Fibroblast of pulmonary artery (primary cell): ENCODE data around the gene DIPK1C.

ENCODE experiments used
- DNase-seq: peaks from one replicate; pipeline ENCODE4 v3.0.0-alpha.2; 2010; ENCODE audit warnings: low read depth
- H3K4me3 ChIP-seq: replicated peaks from 2 replicates; pipeline ENCODE4 v1.5.1; 2011; ENCODE audit warnings: low read depth, mild to moderate bottlenecking, control low read depth, low read length, moderate library complexity
- CTCF ChIP-seq: IDR thresholded peaks from 2 replicates; pipeline ENCODE4 v1.5.1; 2011; ENCODE audit warnings: mild to moderate bottlenecking, control low read depth, low read length, inconsistent platforms; ENCODE audit errors: missing control alignments

Gene DIPK1C

GRCh38 chr18:74494514-74494913 is 37.4 kb upstream of the DIPK1C start:
- TF ChIP-seq CTCF = no peak
- no peak for DNase-seq
- H3K4me3 ChIP-seq = no peak overlapping the region

GRCh38 chr18:74493689-74494088 is 36.6 kb upstream of the DIPK1C start:
- TF ChIP-seq CTCF = peak; percentile 68
- no peak overlapping the region for H3K4me3 ChIP-seq
- peak; percentile 84 for DNase-seq

GRCh38 chr18:74492259-74492658 is 35.2 kb upstream of the DIPK1C start:
- no peak for DNase-seq
- TF ChIP-seq CTCF = no peak
- no peak overlapping the region for H3K4me3 ChIP-seq

GRCh38 chr18:74489676-74490075 is 32.6 kb upstream of the DIPK1C start:
- no peak for TF ChIP-seq CTCF
- no peak overlapping the region for H3K4me3 ChIP-seq
- peak; percentile 27 for DNase-seq

- no peak overlapping the region for H3K4me3 ChIP-seq
- no peak for TF ChIP-seq CTCF
- DNase-seq = no peak
Observed at GRCh38 chr18:74488864-74489263, 31.8 kb upstream of the DIPK1C start.

- no peak overlapping the region for H3K4me3 ChIP-seq
- TF ChIP-seq CTCF = no peak
- no peak for DNase-seq
Observed at GRCh38 chr18:74488354-74488753, 31.2 kb upstream of the DIPK1C start.

GRCh38 chr18:74486119-74486849 is 29.2 kb upstream of the DIPK1C start:
- no peak for TF ChIP-seq CTCF
- H3K4me3 ChIP-seq = no peak overlapping the region
- no peak for DNase-seq
